Retinal pigment epithelial cell (primary cell): ENCODE data around the gene PLPP1.
A peak's percentile ranks its signal among the peaks of the same experiment; 100 is the strongest.

Experiments
- DNase-seq: peaks from one replicate; pipeline ENCODE4 v3.0.0-alpha.2; 2010; ENCODE audit warnings: low read depth
- H3K4me3 ChIP-seq: 2 replicates; pipeline ENCODE4 v1.5.1; 2011; ENCODE audit warnings: mild to moderate bottlenecking, low read length, control low read depth, moderate library complexity
- CTCF ChIP-seq: conservative IDR thresholded peaks from 2 replicates; pipeline ENCODE4 v1.5.1; 2011; ENCODE audit warnings: low read depth, low read length, control low read depth, inconsistent platforms

Gene PLPP1

GRCh38 chr5:55413644-55414043, 121.1 kb downstream of the PLPP1 start:
- DNase-seq, result no peak
- TF ChIP-seq CTCF, result no peak
- H3K4me3 ChIP-seq, result no peak overlapping the region

- TF ChIP-seq CTCF, result no peak
- DNase-seq, result no peak
- H3K4me3 ChIP-seq, result no peak overlapping the region
These were observed 122.9 kb downstream of the PLPP1 start for GRCh38 chr5:55411876-55412275.

- no peak overlapping the region for H3K4me3 ChIP-seq
- no peak for TF ChIP-seq CTCF
- no peak for DNase-seq
These were observed 123.9 kb downstream of the PLPP1 start for GRCh38 chr5:55410845-55411244.

- TF ChIP-seq CTCF, result no peak
- H3K4me3 ChIP-seq, result no peak overlapping the region
- no peak for DNase-seq
These were observed 125.0 kb downstream of the PLPP1 start for GRCh38 chr5:55409775-55410174.

- H3K4me3 ChIP-seq, result no peak overlapping the region
- DNase-seq, result no peak
- no peak for TF ChIP-seq CTCF
These were observed 126.8 kb downstream of the PLPP1 start for GRCh38 chr5:55407984-55408383.

- TF ChIP-seq CTCF, result peak; percentile 83
- DNase-seq, result peak; percentile 13
- no peak overlapping the region for H3K4me3 ChIP-seq
These were observed 127.6 kb downstream of the PLPP1 start for GRCh38 chr5:55407059-55407684.

- no peak for DNase-seq
- TF ChIP-seq CTCF, result no peak
- H3K4me3 ChIP-seq, result no peak overlapping the region
These were observed 128.5 kb downstream of the PLPP1 start for GRCh38 chr5:55406292-55406691.
